GM12891 (cell line): ENCODE measurements around the gene UBASH3B.

Source experiments
- PAX5 ChIP-seq: IDR thresholded peaks from 2 replicates; pipeline ENCODE4 v1.6.1; 2011; ENCODE audit warnings: low read length, moderate library complexity, mild to moderate bottlenecking; ENCODE audit not compliant: insufficient read depth, severe bottlenecking
- POLR2A ChIP-seq: IDR thresholded peaks from 2 replicates; pipeline ENCODE4 v1.6.1; 2011; ENCODE audit warnings: low read depth, low read length, control low read depth
- POLR2AphosphoS5 ChIP-seq: IDR thresholded peaks from 2 replicates; pipeline ENCODE4 v1.6.1; 2011; ENCODE audit warnings: low read depth, low read length, control low read depth
- SPI1 ChIP-seq: IDR thresholded peaks from 2 replicates; pipeline ENCODE4 v1.6.1; 2011; ENCODE audit warnings: low read depth, low read length, control low read depth
- TAF1 ChIP-seq: IDR thresholded peaks from 2 replicates; pipeline ENCODE4 v1.6.1; 2011; ENCODE audit warnings: low read depth, low read length, control low read depth

- no peak for TF ChIP-seq POLR2A
- TF ChIP-seq POLR2AphosphoS5 = no peak
- TF ChIP-seq SPI1 = no peak
- no peak for TF ChIP-seq PAX5
- TF ChIP-seq TAF1 = no peak
Observed at GRCh38 chr11:122650619-122651018, 4.9 kb upstream of the UBASH3B start.
